Fibroblast of pulmonary artery (primary cell): ENCODE measurements around the gene LDLRAD4.

Experiments
- DNase-seq: peaks from one replicate; pipeline ENCODE4 v3.0.0-alpha.2; 2010; ENCODE audit warnings: low read depth
- H3K4me3 ChIP-seq: replicated peaks from 2 replicates; pipeline ENCODE4 v1.5.1; 2011; ENCODE audit warnings: low read depth, mild to moderate bottlenecking, control low read depth, low read length, moderate library complexity
- TF ChIP-seq, protein P1 (sequence below): IDR thresholded peaks from 2 replicates; pipeline ENCODE4 v1.5.1; 2011; ENCODE audit warnings: mild to moderate bottlenecking, control low read depth, low read length, inconsistent platforms; ENCODE audit errors: missing control alignments

LDLRAD4 gene

DNA sequence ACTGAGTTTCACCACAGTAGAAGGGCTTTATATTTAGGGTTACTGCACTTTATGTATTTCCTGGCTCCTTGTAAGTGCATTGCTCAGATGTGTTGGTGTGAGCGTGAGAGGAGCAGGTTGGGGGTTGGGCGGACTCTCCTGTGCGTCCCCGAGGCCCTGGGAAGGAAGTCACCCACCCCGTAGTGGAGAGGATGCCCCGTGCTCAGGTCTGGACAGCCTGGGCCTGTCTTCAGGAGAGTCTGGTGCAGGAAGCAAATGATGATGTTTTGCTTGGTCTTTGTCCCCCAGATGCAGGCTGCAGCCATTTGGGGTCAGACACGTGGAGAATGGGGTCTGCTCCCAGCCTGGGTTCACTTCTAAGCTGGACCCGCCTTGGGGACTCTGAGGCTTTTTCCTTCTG, 182.8 kb downstream of the LDLRAD4 start:
- no peak for DNase-seq
- H3K4me3 ChIP-seq = no peak overlapping the region
- TF ChIP-seq, protein P1, sequence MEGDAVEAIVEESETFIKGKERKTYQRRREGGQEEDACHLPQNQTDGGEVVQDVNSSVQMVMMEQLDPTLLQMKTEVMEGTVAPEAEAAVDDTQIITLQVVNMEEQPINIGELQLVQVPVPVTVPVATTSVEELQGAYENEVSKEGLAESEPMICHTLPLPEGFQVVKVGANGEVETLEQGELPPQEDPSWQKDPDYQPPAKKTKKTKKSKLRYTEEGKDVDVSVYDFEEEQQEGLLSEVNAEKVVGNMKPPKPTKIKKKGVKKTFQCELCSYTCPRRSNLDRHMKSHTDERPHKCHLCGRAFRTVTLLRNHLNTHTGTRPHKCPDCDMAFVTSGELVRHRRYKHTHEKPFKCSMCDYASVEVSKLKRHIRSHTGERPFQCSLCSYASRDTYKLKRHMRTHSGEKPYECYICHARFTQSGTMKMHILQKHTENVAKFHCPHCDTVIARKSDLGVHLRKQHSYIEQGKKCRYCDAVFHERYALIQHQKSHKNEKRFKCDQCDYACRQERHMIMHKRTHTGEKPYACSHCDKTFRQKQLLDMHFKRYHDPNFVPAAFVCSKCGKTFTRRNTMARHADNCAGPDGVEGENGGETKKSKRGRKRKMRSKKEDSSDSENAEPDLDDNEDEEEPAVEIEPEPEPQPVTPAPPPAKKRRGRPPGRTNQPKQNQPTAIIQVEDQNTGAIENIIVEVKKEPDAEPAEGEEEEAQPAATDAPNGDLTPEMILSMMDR = no peak

DNA sequence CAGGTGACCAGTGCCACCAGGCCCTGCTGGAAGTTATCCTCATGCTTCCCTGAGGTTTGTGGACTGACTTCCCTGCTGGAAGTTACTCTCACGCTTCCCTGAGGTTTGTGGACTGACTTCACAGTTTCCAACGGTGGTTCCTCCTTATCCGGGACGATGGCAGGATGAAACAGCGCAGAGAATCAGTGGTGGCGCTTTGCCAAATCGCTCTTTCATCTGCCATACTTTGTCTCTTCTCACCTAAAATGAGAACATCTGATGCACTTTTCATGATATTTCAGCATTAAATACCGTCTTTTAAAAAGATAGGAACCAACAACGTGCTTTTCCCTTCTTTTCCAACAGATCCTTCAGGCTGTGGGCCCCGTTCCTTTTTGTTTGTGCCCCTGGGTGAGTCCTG, 183.3 kb downstream of the LDLRAD4 start:
- H3K4me3 ChIP-seq = no peak overlapping the region
- no peak for DNase-seq
- TF ChIP-seq, protein P1 = no peak

DNA sequence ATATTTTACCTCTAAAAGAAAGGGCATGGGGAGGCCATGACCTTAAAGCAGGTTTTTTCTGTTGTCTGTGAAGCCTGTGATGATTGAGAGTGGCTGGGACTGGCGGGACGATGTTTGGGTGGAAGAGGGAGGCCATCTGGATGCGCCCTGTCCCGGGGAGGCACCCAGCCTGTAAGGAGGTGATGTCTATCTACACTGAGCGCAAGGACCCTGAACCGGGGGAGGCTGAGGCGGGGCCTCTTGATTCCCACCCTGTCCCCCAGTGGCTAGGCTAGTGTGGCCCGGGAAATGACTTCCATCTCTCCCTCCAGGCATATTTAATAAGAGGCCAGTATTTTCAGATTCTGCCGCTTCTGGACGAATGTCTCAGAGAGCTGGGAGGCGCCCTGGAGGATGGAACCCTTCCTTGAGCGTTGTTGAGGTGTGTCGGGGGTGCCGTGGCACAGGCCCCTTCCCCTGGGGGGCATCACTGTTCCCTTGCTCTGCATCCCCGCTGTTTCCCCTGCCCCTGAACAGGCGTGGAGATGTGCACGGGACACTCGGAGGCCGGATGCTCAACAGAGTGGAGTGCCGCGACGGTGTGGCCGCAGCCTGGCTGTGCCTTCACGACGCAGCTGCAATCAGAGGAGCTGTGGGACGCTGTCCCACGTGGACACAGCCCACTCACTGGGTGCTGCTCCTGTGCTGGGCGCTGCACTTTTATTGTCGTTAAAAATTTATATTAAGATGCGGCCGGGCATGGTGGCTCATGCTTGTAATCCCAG, 185.4 kb downstream of the LDLRAD4 start:
- no peak overlapping the region for H3K4me3 ChIP-seq
- no peak for DNase-seq
- TF ChIP-seq, protein P1 = no peak

DNA sequence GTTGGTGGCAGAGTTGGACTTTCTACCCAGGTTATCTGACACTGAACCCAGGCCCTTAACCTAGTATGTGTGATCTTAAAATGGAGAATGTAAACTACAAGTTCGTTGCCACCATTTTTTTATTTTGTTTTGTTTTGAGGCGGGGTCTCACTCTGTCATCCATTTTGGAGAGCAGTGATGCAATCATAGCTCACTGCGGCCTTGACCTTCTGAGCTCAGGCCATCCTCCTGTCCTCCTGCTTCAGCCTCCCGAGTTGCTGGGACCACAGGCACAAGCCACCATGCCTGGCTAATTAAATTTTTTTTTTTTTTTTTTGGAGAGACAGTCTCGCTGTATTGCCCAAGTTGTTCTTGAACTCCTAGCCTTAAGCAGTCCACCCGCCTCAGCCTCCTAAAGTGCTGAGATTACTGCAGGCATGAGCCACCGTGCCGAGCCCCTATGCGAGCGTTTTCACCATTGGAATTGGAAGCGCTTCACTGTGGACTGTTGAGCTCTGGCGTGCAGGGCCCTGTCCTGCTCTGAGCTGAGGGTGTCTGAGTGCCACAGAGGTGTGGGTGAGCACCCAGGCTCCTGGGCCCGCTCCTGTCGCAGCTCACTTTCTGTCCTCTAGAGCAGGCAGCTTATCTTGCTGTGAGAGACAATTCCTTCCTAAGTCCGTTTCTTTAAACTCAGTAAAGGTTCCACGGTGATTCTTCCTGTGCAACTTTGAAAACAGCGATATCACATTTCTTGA, 186.9 kb downstream of the LDLRAD4 start:
- TF ChIP-seq, protein P1 = no peak

DNA sequence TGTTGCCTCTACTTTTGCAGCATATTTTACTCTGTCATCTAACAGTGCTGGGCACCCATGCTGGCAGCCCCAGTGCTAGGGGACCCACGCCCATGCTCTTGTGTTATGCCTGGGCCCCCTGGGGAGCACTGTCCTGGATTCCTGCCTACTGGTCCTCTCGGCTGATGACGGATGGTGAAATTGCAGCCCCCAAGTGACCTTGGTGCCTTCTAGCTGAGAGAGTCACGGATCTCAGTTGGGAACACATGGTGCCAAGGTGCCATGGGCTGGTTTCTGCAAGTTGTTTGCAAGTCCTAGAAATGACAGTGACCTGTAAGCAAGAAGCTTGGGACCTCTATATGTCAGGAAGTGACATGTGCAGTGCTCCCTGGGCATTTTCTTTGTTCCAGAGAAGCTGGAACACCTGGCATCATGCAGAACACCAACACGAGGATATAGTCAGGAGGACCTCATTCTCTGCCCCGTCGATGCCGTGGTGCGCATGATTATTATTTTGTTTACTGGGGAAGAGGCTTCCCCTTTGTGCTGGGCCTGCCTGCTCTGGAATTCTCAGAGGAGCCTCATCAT, 187.6 kb downstream of the LDLRAD4 start:
- no peak for DNase-seq

More for the DNA sequence above, 186.9 kb downstream of the LDLRAD4 start:
- no peak overlapping the region for H3K4me3 ChIP-seq
- DNase-seq = no peak

DNA sequence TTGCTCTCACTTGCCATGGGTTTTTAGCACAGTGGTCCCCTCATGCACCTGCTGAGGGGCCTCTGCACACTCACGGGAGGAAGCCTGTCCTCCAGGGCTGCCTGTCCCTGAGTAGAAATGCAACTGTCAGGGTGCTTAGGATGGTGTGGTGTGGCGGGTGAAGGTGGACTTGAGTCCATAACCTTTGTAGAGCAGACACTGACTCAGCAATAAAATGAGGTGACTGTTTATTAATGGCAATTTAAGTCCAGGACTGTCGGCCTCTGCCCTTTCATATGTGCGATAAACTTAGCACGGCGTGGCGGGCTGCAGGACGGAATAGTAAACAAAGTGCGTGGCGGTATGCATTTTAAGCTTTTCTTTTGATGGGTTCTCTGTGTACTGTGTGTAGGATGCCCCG, 188.2 kb downstream of the LDLRAD4 start:
- TF ChIP-seq, protein P1 = no peak
- DNase-seq = no peak
- H3K4me3 ChIP-seq = no peak overlapping the region

More for the DNA sequence above, 187.6 kb downstream of the LDLRAD4 start:
- TF ChIP-seq, protein P1 = no peak
- no peak overlapping the region for H3K4me3 ChIP-seq
